GM19240 (cell line): Measurements from ENCODE around the gene SLC12A8.

Source experiments
- DNase-seq: peaks from one replicate; pipeline ENCODE4 v3.0.0; 2011; ENCODE audit warnings: low spot score; ENCODE audit not compliant: insufficient read length

SLC12A8 gene

GRCh38 chr3:125212509-125213363 lies at the start of gene SLC12A8:
Gene SLC12A8, minus strand, starts transcription at chr3:125212748. Its CDS starts 1,399 bp downstream, at chr3:125211349.
- no peak for DNase-seq

GRCh38 chr3:125262161-125262560 lies 49.6 kb upstream of the SLC12A8 start:
- DNase-seq = no peak

GRCh38 chr3:125261031-125261430 lies 48.5 kb upstream of the SLC12A8 start:
- no peak for DNase-seq

GRCh38 chr3:125260158-125260557 lies 47.6 kb upstream of the SLC12A8 start:
- DNase-seq = no peak

- no peak for DNase-seq
These were observed 45.0 kb upstream of the SLC12A8 start for GRCh38 chr3:125257536-125257935.

GRCh38 chr3:125256675-125257074 lies 44.1 kb upstream of the SLC12A8 start:
- no peak for DNase-seq

- no peak for DNase-seq
These were observed 38.4 kb upstream of the SLC12A8 start for GRCh38 chr3:125250973-125251372.

- no peak for DNase-seq
These were observed 33.7 kb upstream of the SLC12A8 start for GRCh38 chr3:125246237-125246636.

- no peak for DNase-seq
These were observed 33.0 kb upstream of the SLC12A8 start for GRCh38 chr3:125245521-125245920.

GRCh38 chr3:125240496-125240895 lies 27.9 kb upstream of the SLC12A8 start:
- no peak for DNase-seq

GRCh38 chr3:125239266-125239665 lies 26.7 kb upstream of the SLC12A8 start:
- DNase-seq = no peak

- DNase-seq = no peak
These were observed 26.2 kb upstream of the SLC12A8 start for GRCh38 chr3:125238759-125239158.

GRCh38 chr3:125236331-125236903 lies 23.9 kb upstream of the SLC12A8 start:
- DNase-seq = no peak

GRCh38 chr3:125234831-125235230 lies 22.3 kb upstream of the SLC12A8 start:
- DNase-seq = no peak

- no peak for DNase-seq
These were observed 19.9 kb upstream of the SLC12A8 start for GRCh38 chr3:125232401-125232800.

- DNase-seq = no peak
These were observed 19.3 kb upstream of the SLC12A8 start for GRCh38 chr3:125231895-125232294.

GRCh38 chr3:125229707-125230106 lies 17.2 kb upstream of the SLC12A8 start:
- DNase-seq = no peak

GRCh38 chr3:125229168-125229567 lies 16.6 kb upstream of the SLC12A8 start:
- no peak for DNase-seq

- no peak for DNase-seq
These were observed 9.3 kb upstream of the SLC12A8 start for GRCh38 chr3:125221831-125222230.

GRCh38 chr3:125220727-125221429 lies 8.3 kb upstream of the SLC12A8 start:
- DNase-seq = no peak

- DNase-seq = no peak
These were observed 7.6 kb upstream of the SLC12A8 start for GRCh38 chr3:125220183-125220582.

- DNase-seq = no peak
These were observed 6.7 kb upstream of the SLC12A8 start for GRCh38 chr3:125219261-125219701.
